Natural killer cell (primary cell): ENCODE measurements around the gene TMEM163. TPM values are rescaled to one million over a fixed set of nuclear protein-coding genes. Genes with fewer than 3 reads are reported as not detected.
A peak's percentile ranks its signal among the peaks of the same experiment; 100 is the strongest.

Experiments
- ATAC-seq, 3 donors: fragments of 150-1000 bp in 2 of 3; fragments of 200-7000 bp in 1 of 3; cut with Tn5 transposase; 1 replicate in 1 of 3; 2 replicates in 2 of 3; pipeline ENCODE4 v1.10.0; 2021; ENCODE audit warnings: mild to moderate bottlenecking in 2 of 3, moderate library complexity in 2 of 3
- DNase-seq, 2 donors: peaks; one replicate each; pipeline versions ENCODE4 v3.0.0 to v3.0.0-alpha.2; 2013 to 2021; ENCODE audit warnings: mixed read lengths in 1 of 2
- H3K27ac ChIP-seq: one replicate; pipeline ENCODE4 v1.5.1; 2013; ENCODE audit warnings: mild to moderate bottlenecking, low read length
- H3K27me3 ChIP-seq: one replicate; pipeline ENCODE4 v1.6.1; 2013; ENCODE audit warnings: low read length; ENCODE audit not compliant: control insufficient read depth, insufficient read depth
- H3K36me3 ChIP-seq: one replicate; pipeline ENCODE4 v1.6.1; 2013; ENCODE audit warnings: low read length; ENCODE audit not compliant: control insufficient read depth, insufficient read depth
- H3K4me1 ChIP-seq: one replicate; pipeline ENCODE4 v1.6.1; 2013; ENCODE audit warnings: low read length; ENCODE audit not compliant: control insufficient read depth, insufficient read depth
- H3K4me3 ChIP-seq: one replicate; pipeline ENCODE4 v1.5.1; 2013; ENCODE audit warnings: low read length
- H3K9me3 ChIP-seq: one replicate; pipeline ENCODE4 v1.6.1; 2013; ENCODE audit warnings: low read length; ENCODE audit not compliant: control insufficient read depth, insufficient read depth
- H3K27ac Mint-ChIP-seq, 2 donors: one replicate each; pipeline ENCODE4 v1.8.0; 2022; ENCODE audit warnings: mild to moderate bottlenecking in 2 of 2, mixed read lengths in 2 of 2, moderate library complexity in 1 of 2
- H3K27me3 Mint-ChIP-seq, 2 donors: one replicate each; pipeline ENCODE4 v1.8.0; 2022; ENCODE audit warnings: low read depth in 2 of 2, mixed read lengths in 2 of 2
- H3K36me3 Mint-ChIP-seq: one replicate; pipeline ENCODE4 v1.8.0; 2022; ENCODE audit warnings: mixed read lengths
- H3K4me1 Mint-ChIP-seq, 2 donors: one replicate each; pipeline ENCODE4 v1.8.0; 2022; ENCODE audit warnings: mixed read lengths in 2 of 2
- H3K4me3 Mint-ChIP-seq: one replicate; pipeline ENCODE4 v1.8.0; 2022; ENCODE audit warnings: mild to moderate bottlenecking, moderate library complexity, mixed read lengths
- H3K9me3 Mint-ChIP-seq, 2 donors: one replicate each; pipeline ENCODE4 v1.8.0; 2022; ENCODE audit warnings: mixed read lengths in 2 of 2
- WGBS: methylation state at CpG from one replicate; pipeline ENCODE4 v1.1.7; 2013; ENCODE audit warnings: missing lambda C conversion rate; ENCODE audit not compliant: insufficient coverage; 5-methylcytosine and 5-hydroxymethylcytosine counted together
- intact Hi-C: fragments of 100-400 bp; cut with micrococcal nuclease; formaldehyde crosslinking; loops from one replicate; pipeline ENCODE4 v1.14.2; 2022
- total RNA-seq, 4 donors: library from RNA; stranded (reverse); fragments of 120-200 nt in 1 of 4; gene quantifications; one replicate each; pipeline versions ENCODE4 v1.2.3 to v1.2.4, GENCODE V29; 2013 to 2022
- TF ChIP-seq, protein P1 (sequence below): fragments of 200-600 bp; IDR thresholded peaks from one replicate; pipeline ENCODE4 v1.8.0; 2022; ENCODE audit warnings: antibody characterized with exemption

TMEM163 gene
- total RNA-seq, 3 donors from 2014 or later (not counting 1 experiment from before 2014, with no cell fraction given): 6.8 to 11.6 (median 10.3) TPM

DNA sequence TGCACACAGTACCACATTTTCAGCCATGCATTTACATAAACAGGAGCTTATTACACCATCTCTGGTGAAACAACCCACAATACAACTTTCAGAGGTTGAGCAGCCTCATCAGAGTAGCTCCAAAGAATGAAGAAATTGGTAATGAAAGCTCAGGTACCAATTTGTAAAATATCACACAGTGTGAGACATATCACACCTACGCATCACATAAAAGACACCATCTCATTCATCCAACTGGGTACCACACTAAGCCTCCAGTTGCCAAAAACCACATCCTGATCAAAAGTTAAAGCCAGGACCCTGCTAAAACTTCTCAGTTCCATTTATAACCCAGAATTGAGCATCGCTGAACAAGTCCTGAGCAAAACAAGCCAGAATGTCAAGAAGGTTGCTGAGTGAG, 4.6 kb downstream of the TMEM163 start:
- H3K4me1 Mint-ChIP-seq: peaks cover 33 to 49% of the 10 kb centered on the region in 2 donors
- H3K9me3 ChIP-seq: no peaks in the 10 kb centered on the region
- TF ChIP-seq, protein P1, sequence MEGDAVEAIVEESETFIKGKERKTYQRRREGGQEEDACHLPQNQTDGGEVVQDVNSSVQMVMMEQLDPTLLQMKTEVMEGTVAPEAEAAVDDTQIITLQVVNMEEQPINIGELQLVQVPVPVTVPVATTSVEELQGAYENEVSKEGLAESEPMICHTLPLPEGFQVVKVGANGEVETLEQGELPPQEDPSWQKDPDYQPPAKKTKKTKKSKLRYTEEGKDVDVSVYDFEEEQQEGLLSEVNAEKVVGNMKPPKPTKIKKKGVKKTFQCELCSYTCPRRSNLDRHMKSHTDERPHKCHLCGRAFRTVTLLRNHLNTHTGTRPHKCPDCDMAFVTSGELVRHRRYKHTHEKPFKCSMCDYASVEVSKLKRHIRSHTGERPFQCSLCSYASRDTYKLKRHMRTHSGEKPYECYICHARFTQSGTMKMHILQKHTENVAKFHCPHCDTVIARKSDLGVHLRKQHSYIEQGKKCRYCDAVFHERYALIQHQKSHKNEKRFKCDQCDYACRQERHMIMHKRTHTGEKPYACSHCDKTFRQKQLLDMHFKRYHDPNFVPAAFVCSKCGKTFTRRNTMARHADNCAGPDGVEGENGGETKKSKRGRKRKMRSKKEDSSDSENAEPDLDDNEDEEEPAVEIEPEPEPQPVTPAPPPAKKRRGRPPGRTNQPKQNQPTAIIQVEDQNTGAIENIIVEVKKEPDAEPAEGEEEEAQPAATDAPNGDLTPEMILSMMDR: no peak
- ATAC-seq (peak; percentile 53 to 65 (median 54)), DNase-seq (peak in 1 of 2 donors; percentile 19)
- intact Hi-C loops: loop anchor here (2.0 kb wide), 1 partner anchor 45 kb away; no protein-coding TSS in a partner anchor
- H3K4me1 ChIP-seq: peaks cover 32% of the 10 kb centered on the region
- H3K9me3 Mint-ChIP-seq: no peaks in the 10 kb centered on the region
- no peaks in the 10 kb centered on the region for H3K36me3 ChIP-seq
- peaks cover 16 to 20% of the 10 kb centered on the region in 2 donors for H3K27me3 Mint-ChIP-seq
- no peak overlapping the region for H3K4me3 Mint-ChIP-seq
- H3K27ac ChIP-seq: no peak overlapping the region
- peak overlapping the region; percentile 47 to 67 for H3K27ac Mint-ChIP-seq
- H3K4me3 ChIP-seq: no peak overlapping the region
- WGBS: 31% methylated on average over 2 of the region's 2 CpGs
- peaks cover 6% of the 10 kb centered on the region for H3K27me3 ChIP-seq
- no peaks in the 10 kb centered on the region for H3K36me3 Mint-ChIP-seq

DNA sequence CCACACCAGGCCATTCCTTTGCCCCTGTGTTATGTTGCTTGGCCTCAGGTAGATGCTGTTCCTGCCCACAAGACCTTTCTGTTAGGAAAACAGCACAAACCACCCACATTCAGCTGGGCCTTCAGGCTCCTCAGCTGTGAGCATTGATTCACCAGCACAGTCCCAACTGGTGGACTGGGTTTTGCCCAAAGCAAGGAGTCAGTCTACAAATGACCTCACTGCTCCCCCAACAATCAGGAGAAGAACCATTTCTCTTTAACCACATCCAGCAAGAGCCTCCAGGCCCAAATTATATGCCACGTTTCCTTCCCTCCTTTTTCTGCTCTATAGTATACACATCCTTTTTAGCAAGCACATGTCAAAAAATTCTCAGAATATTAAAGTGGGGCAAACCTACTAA, 5.2 kb downstream of the TMEM163 start:
- no peak overlapping the region for H3K4me3 Mint-ChIP-seq
- H3K4me3 ChIP-seq: no peak overlapping the region
- TF ChIP-seq, protein P1: no peak
- peaks cover 6% of the 10 kb centered on the region for H3K27me3 ChIP-seq
- peak overlapping the region; percentile 47 to 67 for H3K27ac Mint-ChIP-seq
- no peak for DNase-seq
- no peak overlapping the region for H3K27ac ChIP-seq
- H3K4me1 ChIP-seq: peaks cover 30% of the 10 kb centered on the region
- peaks cover 33 to 49% of the 10 kb centered on the region in 2 donors for H3K4me1 Mint-ChIP-seq
- H3K36me3 ChIP-seq: no peaks in the 10 kb centered on the region
- H3K9me3 Mint-ChIP-seq: no peaks in the 10 kb centered on the region
- no peaks in the 10 kb centered on the region for H3K36me3 Mint-ChIP-seq
- intact Hi-C loops: loop anchor here (2.0 kb wide), 1 partner anchor 45 kb away; no protein-coding TSS in a partner anchor
- peaks cover 16 to 20% of the 10 kb centered on the region in 2 donors for H3K27me3 Mint-ChIP-seq
- 72% methylated on average over 1 of the region's 1 CpG for WGBS
- no peak for ATAC-seq
- H3K9me3 ChIP-seq: no peaks in the 10 kb centered on the region

DNA sequence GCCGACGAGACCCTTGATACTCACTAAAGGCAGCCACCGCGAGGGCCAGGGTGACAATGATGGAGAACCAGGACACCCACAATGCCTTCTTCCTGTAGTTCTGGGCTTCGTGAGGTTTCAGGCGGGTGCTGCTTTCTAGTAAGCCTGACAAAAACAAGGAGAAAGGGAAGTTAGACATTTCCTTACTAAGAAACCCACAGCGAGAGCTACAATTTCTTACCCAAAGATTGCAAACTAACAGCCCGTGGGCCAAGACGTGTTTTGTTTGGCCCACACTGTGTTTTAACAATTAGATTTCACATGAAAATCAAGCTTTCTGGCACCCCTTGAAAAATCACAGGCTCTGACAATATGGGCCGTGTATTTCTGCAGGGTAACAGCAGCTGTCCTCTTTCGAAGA, 5.6 kb downstream of the TMEM163 start:
- no peak for ATAC-seq
- Histone ChIP-seq H3K36me3 (no peaks in the 10 kb centered on the region), H3K27ac (no peak overlapping the region), H3K9me3 (no peaks in the 10 kb centered on the region), H3K4me1 (peaks cover 28% of the 10 kb centered on the region), H3K27me3 (peaks cover 6% of the 10 kb centered on the region), H3K4me3 (no peak overlapping the region)
- Mint-ChIP-seq H3K27me3 (peaks cover 16 to 20% of the 10 kb centered on the region in 2 donors), H3K36me3 (no peaks in the 10 kb centered on the region), H3K4me1 (peaks cover 33 to 49% of the 10 kb centered on the region in 2 donors), H3K9me3 (no peaks in the 10 kb centered on the region), H3K27ac (peak overlapping the region in 1 of 2 donors; percentile 67), H3K4me3 (no peak overlapping the region)
- TF ChIP-seq, protein P1: no peak
- 58% methylated on average over 11 of the region's 11 CpGs for WGBS
- no peak for DNase-seq
- intact Hi-C loops: no loop called here

DNA sequence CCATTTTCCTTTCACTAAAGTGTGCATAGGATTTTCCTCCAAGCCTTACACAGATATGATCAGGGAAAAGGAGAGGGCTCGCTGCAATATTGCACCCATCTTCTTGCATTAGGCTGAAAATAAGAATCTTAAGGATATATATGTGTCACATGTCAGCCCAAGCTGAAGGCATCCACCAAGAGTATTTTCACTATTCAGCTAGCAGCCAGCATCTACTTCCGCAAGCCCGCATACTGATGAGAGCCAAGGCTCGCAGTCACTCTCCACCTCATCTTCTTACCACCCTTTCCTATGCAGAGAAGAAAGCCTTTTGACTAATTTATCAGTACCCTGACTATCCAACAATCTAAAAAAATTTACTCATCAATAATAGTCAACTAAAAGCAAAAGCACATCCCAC, 6.1 kb downstream of the TMEM163 start:
- Histone ChIP-seq H3K4me3 (no peak overlapping the region), H3K27ac (no peak overlapping the region), H3K27me3 (peaks cover 4% of the 10 kb centered on the region), H3K9me3 (no peaks in the 10 kb centered on the region), H3K4me1 (peaks cover 25% of the 10 kb centered on the region), H3K36me3 (no peaks in the 10 kb centered on the region)
- TF ChIP-seq, protein P1: no peak
- WGBS: 67% methylated on average over 4 of the region's 4 CpGs
- Mint-ChIP-seq H3K9me3 (no peaks in the 10 kb centered on the region), H3K27ac (peak overlapping the region in 1 of 2 donors; percentile 11), H3K4me3 (no peak overlapping the region), H3K36me3 (no peaks in the 10 kb centered on the region), H3K27me3 (peaks cover 14 to 20% of the 10 kb centered on the region in 2 donors), H3K4me1 (peaks cover 32 to 47% of the 10 kb centered on the region in 2 donors)
- intact Hi-C loops: no loop called here
- ATAC-seq (no peak), DNase-seq (no peak)
